HEK293 (cell line): Measurements from ENCODE around the gene CSPG4.
A peak's percentile ranks its signal among the peaks of the same experiment; 100 is the strongest.
"Not testable (repeated sequence)": the region's sequence is repeated elsewhere in the genome, so short reads cannot be mapped to it uniquely, and the experiment has no call there.

ENCODE experiments used
- CTCF ChIA-PET: fragments of 350-600 bp; formaldehyde crosslinking; extraction: SDS; loops from one replicate; lab custom pipeline; 2021; ENCODE audit warnings: antibody characterized with exemption; lab: Yijun Ruan, JAX
- POLR2A ChIA-PET: fragments of 300-600 bp; formaldehyde crosslinking; extraction: SDS; loops from one replicate; lab custom pipeline; 2020; ENCODE audit warnings: antibody characterized with exemption, inconsistent platforms; lab: Yijun Ruan, JAX
- H3K27ac ChIP-seq: fragments of 200-500 bp; sonication (Bioruptor generic); 2 replicates; pipeline ENCODE4 v1.5.1; 2014; ENCODE audit warnings: low read depth, low read length, control low read depth, inconsistent platforms; ENCODE audit errors: extremely low read depth
- H3K36me3 ChIP-seq, 2 experiments: fragments of 200-500 bp in 1 of 2; sonication (Bioruptor generic) in 1 of 2; 1 replicate in 1 of 2; 2 replicates in 1 of 2; pipeline ENCODE4 v1.5.1; 2014 to 2017; ENCODE audit warnings: inconsistent platforms in 2 of 2, low read length in 2 of 2; ENCODE audit not compliant: control insufficient read depth in 2 of 2, insufficient read depth in 1 of 2
- H3K4me1 ChIP-seq: fragments of 200-500 bp; sonication (Bioruptor generic); 2 replicates; pipeline ENCODE4 v1.5.1; 2014; ENCODE audit warnings: mild to moderate bottlenecking, low read length, inconsistent platforms; ENCODE audit not compliant: control insufficient read depth, insufficient read depth
- H3K4me3 ChIP-seq: 2 replicates; pipeline ENCODE4 v1.5.1; 2011; ENCODE audit warnings: low read depth, mild to moderate bottlenecking, control low read depth, low read length, moderate library complexity
- H3K9me3 ChIP-seq: fragments of 200-500 bp; sonication (Bioruptor generic); 2 replicates; pipeline ENCODE4 v1.5.1; 2014; ENCODE audit warnings: low read depth, low read length, inconsistent platforms; ENCODE audit not compliant: control insufficient read depth, insufficient read depth
- KLF9 ChIP-seq: fragments of 450-650 bp; formaldehyde crosslinking; IDR thresholded peaks from 2 replicates; pipeline ENCODE4 v1.5.1; 2016; ENCODE audit warnings: missing biosample characterization, missing genetic modification characterization, low read depth
- OSR2 ChIP-seq: fragments of 450-650 bp; formaldehyde crosslinking; IDR thresholded peaks from 2 replicates; pipeline ENCODE4 v1.5.1; 2016; ENCODE audit warnings: missing biosample characterization, missing genetic modification characterization
- SCRT1 ChIP-seq: fragments of 450-650 bp; formaldehyde crosslinking; IDR thresholded peaks from 2 replicates; pipeline ENCODE4 v1.5.1; 2016; ENCODE audit warnings: missing biosample characterization, missing genetic modification characterization, borderline replicate concordance
- YY2 ChIP-seq: fragments of 450-650 bp; formaldehyde crosslinking; IDR thresholded peaks from 2 replicates; pipeline ENCODE4 v1.5.1; 2016; ENCODE audit warnings: missing biosample characterization, missing genetic modification characterization
- ZBTB17 ChIP-seq: fragments of 450-650 bp; formaldehyde crosslinking; IDR thresholded peaks from 2 replicates; pipeline ENCODE4 v1.5.1; 2016; ENCODE audit warnings: missing biosample characterization, missing genetic modification characterization
- ZFHX2 ChIP-seq: fragments of 450-650 bp; formaldehyde crosslinking; conservative IDR thresholded peaks from 2 replicates; pipeline ENCODE4 v1.5.1; 2016; ENCODE audit warnings: missing biosample characterization, missing genetic modification characterization
- ZIC2 ChIP-seq: fragments of 450-650 bp; formaldehyde crosslinking; IDR thresholded peaks from 2 replicates; pipeline ENCODE4 v1.5.1; 2016; ENCODE audit warnings: missing biosample characterization, missing genetic modification characterization
- ZNF174 ChIP-seq: fragments of 450-650 bp; formaldehyde crosslinking; IDR thresholded peaks from 2 replicates; pipeline ENCODE4 v1.5.0; 2017; ENCODE audit warnings: missing biosample characterization, mild to moderate bottlenecking, missing genetic modification characterization
- ZNF211 ChIP-seq: fragments of 450-650 bp; formaldehyde crosslinking; IDR thresholded peaks from 2 replicates; pipeline ENCODE4 v1.5.1; 2016; ENCODE audit warnings: low read depth, missing biosample characterization, missing genetic modification characterization
- ZNF24 ChIP-seq: fragments of 450-650 bp; formaldehyde crosslinking; IDR thresholded peaks from 2 replicates; pipeline ENCODE4 v1.5.1; 2016; ENCODE audit warnings: missing biosample characterization, missing genetic modification characterization
- ZNF426 ChIP-seq: fragments of 450-650 bp; formaldehyde crosslinking; IDR thresholded peaks from 2 replicates; pipeline ENCODE4 v1.5.1; 2017; ENCODE audit warnings: missing biosample characterization, missing genetic modification characterization, mild to moderate bottlenecking, inconsistent platforms, moderate library complexity
- ZNF433 ChIP-seq: fragments of 450-650 bp; formaldehyde crosslinking; IDR thresholded peaks from 2 replicates; pipeline ENCODE4 v1.5.1; 2016; ENCODE audit warnings: missing biosample characterization, missing genetic modification characterization, low read depth
- ZNF501 ChIP-seq: fragments of 450-650 bp; formaldehyde crosslinking; IDR thresholded peaks from 2 replicates; pipeline ENCODE4 v1.5.1; 2016; ENCODE audit warnings: missing biosample characterization, missing genetic modification characterization
- ZSCAN23 ChIP-seq: fragments of 450-650 bp; formaldehyde crosslinking; IDR thresholded peaks from 2 replicates; pipeline ENCODE4 v1.5.1; 2016; ENCODE audit warnings: missing biosample characterization, missing genetic modification characterization
- TF ChIP-seq, protein P1 (sequence below): fragments of 450-650 bp; formaldehyde crosslinking; IDR thresholded peaks from 2 replicates; pipeline ENCODE4 v1.5.1; 2017; ENCODE audit warnings: missing biosample characterization, missing genetic modification characterization
- TF ChIP-seq, protein P2 (sequence below): fragments of 450-650 bp; formaldehyde crosslinking; IDR thresholded peaks from 2 replicates; pipeline ENCODE4 v1.5.1; 2016; ENCODE audit warnings: missing biosample characterization, missing genetic modification characterization
- TF ChIP-seq, protein P3 (sequence below): sonication (generic); formaldehyde crosslinking; IDR thresholded peaks from 2 replicates; pipeline ENCODE4 v1.8.1; 2022; ENCODE audit warnings: mild to moderate bottlenecking, moderate library complexity, missing genetic modification reagents

CSPG4 gene

DNA sequence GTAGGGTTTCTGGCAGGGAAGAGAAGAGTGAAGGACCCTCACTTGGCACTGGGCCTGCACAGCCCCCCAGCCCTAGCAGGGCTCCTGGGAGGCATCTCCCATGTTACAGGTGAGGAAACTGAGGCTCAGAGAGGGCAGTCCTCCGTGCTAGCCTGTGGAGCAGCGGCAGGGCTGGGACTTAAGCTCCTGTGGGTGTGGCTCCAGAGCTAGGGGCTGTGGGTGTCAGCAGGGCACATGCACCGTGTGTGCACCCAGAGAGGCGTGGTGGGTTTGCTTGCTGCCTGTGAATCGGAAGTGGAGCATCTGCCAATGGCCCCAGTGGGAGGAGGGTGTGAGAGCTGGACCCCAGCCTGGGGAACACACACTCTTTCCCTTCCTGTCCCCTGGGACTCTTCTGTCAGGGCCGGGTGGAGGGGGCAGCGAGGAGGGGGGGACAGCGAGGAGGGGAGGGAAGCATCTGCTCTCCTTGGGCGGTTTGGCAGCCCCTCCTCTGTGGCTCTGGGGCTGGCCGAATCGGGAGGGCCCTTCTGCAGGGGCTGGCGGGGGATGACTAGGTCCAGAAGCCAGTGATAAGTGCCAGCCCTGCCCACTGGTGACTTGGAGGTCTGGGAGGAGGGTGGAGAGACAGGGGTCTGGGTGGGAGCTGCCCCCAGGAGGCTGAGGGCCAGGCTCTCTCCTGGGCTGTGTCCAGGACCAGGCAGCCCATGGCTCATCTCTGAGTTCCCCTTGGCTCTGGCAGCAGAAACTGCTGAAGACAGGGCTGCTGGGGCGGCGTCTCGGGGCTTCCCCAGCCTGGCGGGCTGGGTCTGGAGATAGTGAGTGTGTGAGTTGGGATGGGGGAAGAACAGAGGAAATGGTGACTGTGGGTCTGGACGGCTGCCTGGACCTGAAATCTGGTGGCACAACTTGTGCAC lies 12.4 kb downstream of the CSPG4 start:
- H3K4me3 ChIP-seq, CTCF ChIA-PET, POLR2A ChIA-PET, H3K36me3 ChIP-seq, H3K9me3 ChIP-seq, H3K27ac ChIP-seq, H3K4me1 ChIP-seq: not testable (repeated sequence)
- TF ChIP-seq, protein P1, sequence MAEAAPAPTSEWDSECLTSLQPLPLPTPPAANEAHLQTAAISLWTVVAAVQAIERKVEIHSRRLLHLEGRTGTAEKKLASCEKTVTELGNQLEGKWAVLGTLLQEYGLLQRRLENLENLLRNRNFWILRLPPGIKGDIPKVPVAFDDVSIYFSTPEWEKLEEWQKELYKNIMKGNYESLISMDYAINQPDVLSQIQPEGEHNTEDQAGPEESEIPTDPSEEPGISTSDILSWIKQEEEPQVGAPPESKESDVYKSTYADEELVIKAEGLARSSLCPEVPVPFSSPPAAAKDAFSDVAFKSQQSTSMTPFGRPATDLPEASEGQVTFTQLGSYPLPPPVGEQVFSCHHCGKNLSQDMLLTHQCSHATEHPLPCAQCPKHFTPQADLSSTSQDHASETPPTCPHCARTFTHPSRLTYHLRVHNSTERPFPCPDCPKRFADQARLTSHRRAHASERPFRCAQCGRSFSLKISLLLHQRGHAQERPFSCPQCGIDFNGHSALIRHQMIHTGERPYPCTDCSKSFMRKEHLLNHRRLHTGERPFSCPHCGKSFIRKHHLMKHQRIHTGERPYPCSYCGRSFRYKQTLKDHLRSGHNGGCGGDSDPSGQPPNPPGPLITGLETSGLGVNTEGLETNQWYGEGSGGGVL (tag by site-specific recombination) = peak; percentile 41; the same call in 1 of the 2 replicates
- TF ChIP-seq, protein P2, sequence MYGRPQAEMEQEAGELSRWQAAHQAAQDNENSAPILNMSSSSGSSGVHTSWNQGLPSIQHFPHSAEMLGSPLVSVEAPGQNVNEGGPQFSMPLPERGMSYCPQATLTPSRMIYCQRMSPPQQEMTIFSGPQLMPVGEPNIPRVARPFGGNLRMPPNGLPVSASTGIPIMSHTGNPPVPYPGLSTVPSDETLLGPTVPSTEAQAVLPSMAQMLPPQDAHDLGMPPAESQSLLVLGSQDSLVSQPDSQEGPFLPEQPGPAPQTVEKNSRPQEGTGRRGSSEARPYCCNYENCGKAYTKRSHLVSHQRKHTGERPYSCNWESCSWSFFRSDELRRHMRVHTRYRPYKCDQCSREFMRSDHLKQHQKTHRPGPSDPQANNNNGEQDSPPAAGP (tag by site-specific recombination) = peak; percentile 53; the same call in 1 of the 2 replicates

DNA sequence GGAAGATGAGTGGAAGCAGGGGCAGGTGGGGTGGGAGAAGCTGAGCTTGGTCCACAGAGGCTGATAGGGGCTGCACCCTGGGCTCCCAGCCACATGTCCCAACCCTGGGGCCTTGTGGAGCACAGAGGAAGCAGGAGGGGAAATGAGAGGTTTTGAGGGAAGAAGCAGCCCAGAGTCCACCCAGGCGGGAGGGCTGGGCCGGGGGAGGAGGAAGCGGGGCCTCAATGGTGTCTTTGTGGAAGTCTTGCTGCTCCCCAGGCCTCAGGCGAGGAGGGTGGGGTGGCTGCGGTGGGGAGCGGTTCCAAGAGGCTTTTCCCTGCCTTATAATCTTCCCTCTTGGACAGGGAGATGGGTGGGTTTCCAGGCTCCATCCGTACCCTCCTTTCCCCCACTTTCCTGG lies 13.1 kb downstream of the CSPG4 start:
- ChIA-PET CTCF (interaction anchor here (0.7 kb wide), 1 partner anchor 14 kb away, joined by 3 read pairs; no protein-coding TSS in a partner anchor), POLR2A (interaction anchor here (0.7 kb wide), 1 partner anchor 33 kb away, joined by 3 read pairs; no protein-coding TSS in a partner anchor)
- H3K9me3 ChIP-seq, H3K36me3 ChIP-seq, H3K4me3 ChIP-seq, H3K4me1 ChIP-seq, H3K27ac ChIP-seq: not testable (repeated sequence)

DNA sequence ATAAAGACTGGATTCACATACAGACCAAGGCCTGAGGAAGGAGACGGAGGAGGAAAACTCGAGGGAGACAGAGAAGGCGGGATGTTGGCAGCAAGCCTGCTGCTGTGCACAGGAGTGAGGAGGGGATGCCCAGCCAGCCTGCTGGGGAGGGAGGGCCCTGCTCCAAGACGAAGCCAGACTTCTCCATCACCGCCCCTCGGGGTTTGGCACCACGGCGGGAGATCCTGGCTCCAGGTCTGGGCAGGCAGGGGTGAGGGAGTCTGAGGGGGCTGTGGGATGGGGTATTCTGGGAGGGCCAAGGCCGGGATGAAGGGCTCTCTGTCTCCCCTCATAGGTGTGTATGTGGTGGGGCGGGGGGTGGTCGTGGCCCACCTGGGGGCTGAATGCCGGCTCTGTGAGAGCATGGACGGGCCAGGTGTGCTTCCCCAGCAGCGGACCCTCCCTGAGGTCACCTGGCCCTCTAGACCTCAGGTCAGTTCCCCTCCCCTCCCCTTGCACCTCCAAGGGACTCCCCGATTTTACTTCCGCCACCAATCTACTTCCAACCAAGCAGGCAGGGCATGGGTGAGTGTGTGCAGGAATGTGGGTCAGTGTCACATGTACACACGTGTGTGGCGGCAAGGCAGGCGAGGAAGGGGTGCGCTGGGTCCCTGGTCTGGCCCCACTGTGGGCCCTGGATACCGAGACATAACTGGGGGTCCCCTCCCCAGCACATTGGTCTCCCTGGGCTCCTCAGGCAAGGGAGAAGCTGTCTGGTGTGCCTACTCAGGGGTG lies 14.5 kb downstream of the CSPG4 start:
- H3K9me3 ChIP-seq, H3K36me3 ChIP-seq, H3K27ac ChIP-seq, H3K4me3 ChIP-seq, H3K4me1 ChIP-seq, POLR2A ChIA-PET: not testable (repeated sequence)
- CTCF ChIA-PET = interaction anchor here (0.6 to 1.1 kb wide), 2 partner anchors 35 to 236 kb away, joined by 3 to 4 read pairs; no protein-coding TSS in a partner anchor
- TF ChIP-seq ZIC2 (tag by site-specific recombination) = 0 out of 2 replicates have a peak, but pooled peaks have one; percentile 11
- peak; percentile 12; the same call in 1 of the 2 replicates for TF ChIP-seq ZBTB17 (tag by site-specific recombination)

DNA sequence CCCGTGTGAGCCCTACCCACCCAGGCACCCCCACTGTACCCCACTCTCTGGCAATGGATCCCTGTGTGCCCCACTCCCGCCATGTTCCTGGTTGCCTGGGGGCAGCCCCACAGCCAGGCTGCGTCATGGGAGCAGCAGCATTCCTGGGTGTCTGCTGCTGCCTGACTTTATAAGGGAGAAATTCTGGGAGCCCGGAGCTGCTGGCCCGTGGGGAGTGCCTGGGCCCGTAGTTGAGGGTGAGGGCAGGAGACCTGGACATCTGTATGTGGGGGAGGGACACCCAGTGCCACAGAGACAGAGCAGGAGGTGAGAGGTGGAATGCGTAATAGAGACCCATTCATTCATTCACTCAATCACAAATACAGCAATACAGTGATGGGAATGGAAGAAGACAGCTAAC lies 15.1 kb downstream of the CSPG4 start:
- ChIA-PET CTCF (interaction anchor here (1.1 kb wide), 1 partner anchor 35 kb away, joined by 4 read pairs; no protein-coding TSS in a partner anchor), POLR2A (no interaction called here)
- H3K9me3 ChIP-seq = no peaks in the 10 kb centered on the region
- H3K27ac ChIP-seq = no peak overlapping the region
- H3K4me3 ChIP-seq = no peak overlapping the region
- 0 out of 2 replicates have a peak, but pooled peaks have one; percentile 13 for TF ChIP-seq ZFHX2
- no peak for TF ChIP-seq SCRT1 (tag by site-specific recombination)
- TF ChIP-seq KLF9 (tag by site-specific recombination) = no peak
- no peak for TF ChIP-seq ZNF174
- TF ChIP-seq ZNF211 (tag by site-specific recombination) = no peak
- no peak for TF ChIP-seq ZSCAN23 (tag by site-specific recombination)
- TF ChIP-seq ZNF433 (tag by site-specific recombination) = no peak
- peak; percentile 70; the same call in 1 of the 2 replicates for TF ChIP-seq ZNF24 (tag by site-specific recombination)
- TF ChIP-seq YY2 (tag by site-specific recombination) = no peak
- no peak for TF ChIP-seq OSR2 (tag by site-specific recombination)
- no peak for TF ChIP-seq ZNF501 (tag by site-specific recombination)
- no peak for TF ChIP-seq ZNF426
- TF ChIP-seq, protein P3, sequence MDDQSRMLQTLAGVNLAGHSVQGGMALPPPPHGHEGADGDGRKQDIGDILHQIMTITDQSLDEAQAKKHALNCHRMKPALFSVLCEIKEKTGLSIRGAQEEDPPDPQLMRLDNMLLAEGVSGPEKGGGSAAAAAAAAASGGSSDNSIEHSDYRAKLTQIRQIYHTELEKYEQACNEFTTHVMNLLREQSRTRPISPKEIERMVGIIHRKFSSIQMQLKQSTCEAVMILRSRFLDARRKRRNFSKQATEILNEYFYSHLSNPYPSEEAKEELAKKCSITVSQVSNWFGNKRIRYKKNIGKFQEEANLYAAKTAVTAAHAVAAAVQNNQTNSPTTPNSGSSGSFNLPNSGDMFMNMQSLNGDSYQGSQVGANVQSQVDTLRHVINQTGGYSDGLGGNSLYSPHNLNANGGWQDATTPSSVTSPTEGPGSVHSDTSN (CRISPR knock-in tag) = no peak
- peaks cover 4% of the 10 kb centered on the region for H3K4me1 ChIP-seq
- no peaks in the 10 kb centered on the region for H3K36me3 ChIP-seq
